Prostate gland (tissue), 1 donor: ENCODE measurements around the gene MPIG6B.

Experiments used
- POLR2A ChIP-seq: fragments of 450-650 bp; IDR thresholded peaks from one replicate; pipeline ENCODE4 v1.6.1; 2016; ENCODE audit warnings: antibody characterized with exemption, mild to moderate bottlenecking
- POLR2AphosphoS5 ChIP-seq: sonication (generic); formaldehyde crosslinking; IDR thresholded peaks from one replicate; pipeline ENCODE4 v1.6.1; 2017; ENCODE audit warnings: antibody characterized with exemption

DNA sequence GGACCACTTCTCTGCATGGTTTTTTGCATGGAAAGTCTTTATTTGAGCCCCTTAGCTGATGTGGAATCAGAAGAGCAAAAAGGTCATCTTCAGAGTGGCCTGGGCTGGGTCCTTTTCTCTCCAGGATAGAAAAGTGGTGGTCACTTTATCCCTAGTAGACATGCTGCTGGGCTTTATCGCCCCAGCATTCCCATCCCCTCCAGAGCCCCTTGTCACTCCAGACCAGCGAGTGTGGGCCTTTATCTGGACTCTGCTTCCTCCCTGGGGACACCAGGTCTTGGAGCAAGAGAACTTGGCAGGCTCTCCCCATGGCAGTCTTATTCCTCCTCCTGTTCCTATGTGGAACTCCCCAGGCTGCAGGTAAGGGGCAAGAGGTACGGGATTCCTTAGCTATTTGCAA lies 16.6 kb upstream of the MPIG6B start, which contains the start of gene LY6G6F:
- TF ChIP-seq POLR2A (no peak), POLR2AphosphoS5 (no peak)
